HFFc6 (cell line): Measurements from ENCODE around the gene VENTX. TPM values are rescaled to one million over a fixed set of nuclear protein-coding genes. Genes with fewer than 3 reads are reported as not detected.

Experiments
- DNase-seq: peaks from one replicate; pipeline ENCODE4 v3.0.0-alpha.2; 2018
- H3K27ac Mint-ChIP-seq: 2 replicates; pipeline ENCODE4 v1.8.0; 2020; ENCODE audit warnings: mild to moderate bottlenecking, mixed read lengths
- H3K27me3 Mint-ChIP-seq: 2 replicates; pipeline ENCODE4 v1.8.0; 2021; ENCODE audit warnings: mild to moderate bottlenecking, moderate library complexity, mixed read lengths; ENCODE audit not compliant: insufficient read depth
- H3K36me3 Mint-ChIP-seq: 2 replicates; pipeline ENCODE4 v1.8.0; 2021; ENCODE audit warnings: low read depth, mixed read lengths
- H3K4me1 Mint-ChIP-seq: 2 replicates; pipeline ENCODE4 v1.8.0; 2020; ENCODE audit warnings: low read depth, mixed read lengths
- H3K4me3 Mint-ChIP-seq: 2 replicates; pipeline ENCODE4 v1.8.0; 2020; ENCODE audit warnings: mild to moderate bottlenecking, moderate library complexity, mixed read lengths
- H3K9me3 Mint-ChIP-seq: 2 replicates; pipeline ENCODE4 v1.8.0; 2020; ENCODE audit warnings: mild to moderate bottlenecking, mixed read lengths
- CTCF ChIP-seq: fragments of 200-600 bp; sonication (generic); IDR thresholded peaks from 2 replicates; pipeline ENCODE4 v1.5.0; 2021; ENCODE audit warnings: antibody characterized with exemption, mild to moderate bottlenecking
- total RNA-seq, 6 experiments: library from RNA; stranded (reverse); fragmentation: NEBNext Ultra II Directional; extraction: Animal tissue kit (Norgen Biotek cat#: 25700); gene quantifications; 2 replicates in 1 of 6; 3 replicates in 5 of 6; pipeline ENCODE4 v1.2.3, GENCODE V29; 2021

Gene VENTX
- total RNA-seq, 6 experiments from 2014 or later = not detected

GRCh38 chr10:133253361-133253955, 15.8 kb downstream of the VENTX start:
- Mint-ChIP-seq H3K4me3 (no peak overlapping the region), H3K4me1 (peaks cover 8% of the 10 kb centered on the region; the same call in 1 of the 2 replicates), H3K9me3 (no peaks in the 10 kb centered on the region), H3K36me3 (no peaks in the 10 kb centered on the region), H3K27me3 (peaks cover 17% of the 10 kb centered on the region), H3K27ac (no peak overlapping the region)
- TF ChIP-seq CTCF = no peak
- no peak for DNase-seq

GRCh38 chr10:133254421-133255120, 16.9 kb downstream of the VENTX start:
- no peak for TF ChIP-seq CTCF
- DNase-seq = no peak
- no peaks in the 10 kb centered on the region for H3K9me3 Mint-ChIP-seq
- no peak overlapping the region for H3K27ac Mint-ChIP-seq
- no peak overlapping the region for H3K4me3 Mint-ChIP-seq
- H3K27me3 Mint-ChIP-seq = peaks cover 18% of the 10 kb centered on the region
- H3K36me3 Mint-ChIP-seq = no peaks in the 10 kb centered on the region
- H3K4me1 Mint-ChIP-seq = peaks cover 15% of the 10 kb centered on the region

GRCh38 chr10:133255323-133255722, 17.7 kb downstream of the VENTX start:
- DNase-seq = no peak
- Mint-ChIP-seq H3K9me3 (no peaks in the 10 kb centered on the region), H3K4me1 (peaks cover 23% of the 10 kb centered on the region), H3K27ac (no peak overlapping the region), H3K27me3 (peaks cover 16% of the 10 kb centered on the region), H3K4me3 (no peak overlapping the region), H3K36me3 (no peaks in the 10 kb centered on the region)
- TF ChIP-seq CTCF = no peak

- Mint-ChIP-seq H3K27ac (peak overlapping the region; percentile 59), H3K9me3 (no peaks in the 10 kb centered on the region), H3K36me3 (no peaks in the 10 kb centered on the region), H3K4me3 (peak overlapping the region; percentile 57), H3K27me3 (peaks cover 11% of the 10 kb centered on the region), H3K4me1 (peaks cover 32% of the 10 kb centered on the region)
- DNase-seq = peak; percentile 6
- TF ChIP-seq CTCF = peak; percentile 58
Measured at GRCh38 chr10:133257489-133258065, 19.9 kb downstream of the VENTX start.

GRCh38 chr10:133258066-133258817, 20.6 kb downstream of the VENTX start:
- no peak for TF ChIP-seq CTCF
- DNase-seq = no peak
- Mint-ChIP-seq H3K36me3 (no peaks in the 10 kb centered on the region), H3K4me1 (peaks cover 32% of the 10 kb centered on the region), H3K4me3 (no peak overlapping the region), H3K27ac (peak overlapping the region; percentile 31; the same call in 1 of the 2 replicates), H3K9me3 (no peaks in the 10 kb centered on the region), H3K27me3 (peaks cover 8% of the 10 kb centered on the region)
